Lower leg skin (tissue), 3 donors: Measurements from ENCODE around the gene PCNX1.
"Not testable (repeated sequence)": the region's sequence is repeated elsewhere in the genome, so short reads cannot be mapped to it uniquely, and the experiment has no call there.

Source experiments
- POLR2A ChIP-seq, 2 donors: fragments of 450-650 bp; IDR thresholded peaks; one replicate each; pipeline ENCODE4 v1.6.1; 2016 to 2017; ENCODE audit warnings: antibody characterized with exemption in 2 of 2, mild to moderate bottlenecking in 1 of 2, moderate library complexity in 1 of 2
- TF ChIP-seq, protein P1 (sequence below), 3 donors: fragments of 450-650 bp; IDR thresholded peaks; one replicate each; pipeline ENCODE4 v1.5.1; 2016; ENCODE audit warnings: antibody characterized with exemption in 3 of 3, mild to moderate bottlenecking in 3 of 3, moderate library complexity in 2 of 3

DNA sequence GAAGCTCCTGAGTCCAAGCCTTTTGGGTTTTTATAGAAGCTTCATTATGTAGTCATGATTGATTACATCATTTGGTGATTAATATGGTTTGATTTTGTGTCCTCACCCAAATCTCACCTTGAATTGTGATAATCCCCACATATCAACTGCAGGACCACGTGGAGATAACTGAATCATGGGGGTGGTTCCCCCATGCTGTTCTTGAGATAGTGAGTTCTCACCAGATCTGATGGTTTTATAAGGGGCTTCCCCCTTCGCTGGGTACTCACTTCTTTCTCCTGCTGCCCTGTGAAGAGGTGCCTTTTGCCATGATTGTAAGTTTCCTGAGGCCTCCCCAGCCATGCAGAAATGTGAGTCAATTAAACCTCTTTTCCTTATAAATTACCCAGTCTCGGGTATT lies 35.5 kb downstream of the PCNX1 start:
- TF ChIP-seq, protein P1, sequence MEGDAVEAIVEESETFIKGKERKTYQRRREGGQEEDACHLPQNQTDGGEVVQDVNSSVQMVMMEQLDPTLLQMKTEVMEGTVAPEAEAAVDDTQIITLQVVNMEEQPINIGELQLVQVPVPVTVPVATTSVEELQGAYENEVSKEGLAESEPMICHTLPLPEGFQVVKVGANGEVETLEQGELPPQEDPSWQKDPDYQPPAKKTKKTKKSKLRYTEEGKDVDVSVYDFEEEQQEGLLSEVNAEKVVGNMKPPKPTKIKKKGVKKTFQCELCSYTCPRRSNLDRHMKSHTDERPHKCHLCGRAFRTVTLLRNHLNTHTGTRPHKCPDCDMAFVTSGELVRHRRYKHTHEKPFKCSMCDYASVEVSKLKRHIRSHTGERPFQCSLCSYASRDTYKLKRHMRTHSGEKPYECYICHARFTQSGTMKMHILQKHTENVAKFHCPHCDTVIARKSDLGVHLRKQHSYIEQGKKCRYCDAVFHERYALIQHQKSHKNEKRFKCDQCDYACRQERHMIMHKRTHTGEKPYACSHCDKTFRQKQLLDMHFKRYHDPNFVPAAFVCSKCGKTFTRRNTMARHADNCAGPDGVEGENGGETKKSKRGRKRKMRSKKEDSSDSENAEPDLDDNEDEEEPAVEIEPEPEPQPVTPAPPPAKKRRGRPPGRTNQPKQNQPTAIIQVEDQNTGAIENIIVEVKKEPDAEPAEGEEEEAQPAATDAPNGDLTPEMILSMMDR (IDR thresholded peaks at IDR 0.05): not testable (repeated sequence)
- not testable (repeated sequence) for TF ChIP-seq POLR2A (IDR thresholded peaks at IDR 0.05)
